C4-2B (cell line): ENCODE results near the gene MESD.

Experiments
- ZFX ChIP-seq: fragments of 450-650 bp; IDR thresholded peaks from 2 replicates; pipeline ENCODE4 v1.6.1; 2017
- TF ChIP-seq, protein P1 (sequence below): fragments of 450-650 bp; conservative IDR thresholded peaks from 2 replicates; pipeline ENCODE4 v1.5.1; 2017; ENCODE audit warnings: mild to moderate bottlenecking

GRCh38 chr15:81018197-81018596, 28.6 kb upstream of the MESD start:
- TF ChIP-seq, protein P1, sequence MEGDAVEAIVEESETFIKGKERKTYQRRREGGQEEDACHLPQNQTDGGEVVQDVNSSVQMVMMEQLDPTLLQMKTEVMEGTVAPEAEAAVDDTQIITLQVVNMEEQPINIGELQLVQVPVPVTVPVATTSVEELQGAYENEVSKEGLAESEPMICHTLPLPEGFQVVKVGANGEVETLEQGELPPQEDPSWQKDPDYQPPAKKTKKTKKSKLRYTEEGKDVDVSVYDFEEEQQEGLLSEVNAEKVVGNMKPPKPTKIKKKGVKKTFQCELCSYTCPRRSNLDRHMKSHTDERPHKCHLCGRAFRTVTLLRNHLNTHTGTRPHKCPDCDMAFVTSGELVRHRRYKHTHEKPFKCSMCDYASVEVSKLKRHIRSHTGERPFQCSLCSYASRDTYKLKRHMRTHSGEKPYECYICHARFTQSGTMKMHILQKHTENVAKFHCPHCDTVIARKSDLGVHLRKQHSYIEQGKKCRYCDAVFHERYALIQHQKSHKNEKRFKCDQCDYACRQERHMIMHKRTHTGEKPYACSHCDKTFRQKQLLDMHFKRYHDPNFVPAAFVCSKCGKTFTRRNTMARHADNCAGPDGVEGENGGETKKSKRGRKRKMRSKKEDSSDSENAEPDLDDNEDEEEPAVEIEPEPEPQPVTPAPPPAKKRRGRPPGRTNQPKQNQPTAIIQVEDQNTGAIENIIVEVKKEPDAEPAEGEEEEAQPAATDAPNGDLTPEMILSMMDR = no peak
- no peak for TF ChIP-seq ZFX
